Measurements from ENCODE around the gene RGMB. TPM values are rescaled to one million over a fixed set of nuclear protein-coding genes. Genes with fewer than 3 reads are reported as not detected.
A peak's percentile ranks its signal among the peaks of the same experiment; 100 is the strongest.

Gene RGMB
- total and polyA plus RNA-seq, 2 of the 13 experiments (the other 11 are each of a cell fraction or from before 2014, with no cell fraction given), result 3.0 to 3.8 TPM

DNA sequence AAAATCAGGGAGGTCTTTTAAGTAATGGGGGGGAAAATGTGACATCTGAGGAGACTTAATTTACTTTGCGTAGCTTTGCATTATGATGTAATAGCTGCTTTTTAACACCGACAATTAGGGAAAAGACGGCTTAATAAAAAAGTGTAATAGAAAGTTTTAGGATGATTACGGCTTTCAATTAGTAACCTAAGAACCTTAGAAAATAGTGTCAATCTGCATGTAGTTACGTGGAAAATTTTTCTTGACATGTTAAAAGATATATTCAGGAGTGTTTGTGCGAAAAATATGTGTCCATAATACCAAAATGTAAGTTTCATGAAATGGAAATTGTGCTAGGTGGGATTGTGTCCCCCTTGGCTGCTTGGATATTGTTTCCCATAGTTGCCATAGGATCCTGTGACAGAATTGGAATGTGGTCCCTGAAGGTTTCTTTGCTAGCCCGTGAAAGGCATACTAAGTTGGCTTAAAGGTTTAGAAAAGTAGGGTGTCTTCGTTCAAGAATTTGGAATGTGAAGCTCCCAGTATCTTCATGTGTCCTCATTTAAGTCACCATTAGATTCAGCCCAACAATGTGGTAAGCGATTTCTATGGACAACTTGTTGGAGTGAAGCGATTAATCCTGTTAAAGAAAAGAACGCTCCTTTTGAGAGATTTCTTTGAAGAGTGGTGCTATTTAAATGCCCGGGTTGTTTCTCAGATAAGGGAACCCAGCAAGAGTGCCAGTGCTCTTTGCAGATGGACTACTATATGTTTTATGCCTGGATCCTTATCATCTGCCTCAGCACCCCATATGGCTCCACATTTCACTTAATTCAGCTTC lies 2.0 kb downstream of the RGMB start:
- H3K27ac ChIP-seq (ENCODE audit: extremely low read length, insufficient read depth, low read length), result no peak overlapping the region
- H3K4me1 ChIP-seq (ENCODE audit: insufficient read depth, low read length), result peaks cover 69% of the 10 kb centered on the region
- ChIA-PET POLR2A (no interaction called here), CTCF (ENCODE audit: low intra/inter-chr PET ratio, low total read pairs) (no interaction called here)
- no peaks in the 10 kb centered on the region for H3K27me3 ChIP-seq (ENCODE audit: control insufficient read depth in 1 of 2, insufficient read depth in 2 of 2, low read length in 2 of 2)
- no peaks in the 10 kb centered on the region for H3K9me3 ChIP-seq (ENCODE audit: low read length)
- peaks cover 2 to 3% of the 10 kb centered on the region in 2 experiments; a peak in 2 of 5 replicates for H3K36me3 ChIP-seq (replicated peaks in 1 of 2; ENCODE audit: control insufficient read depth in 1 of 2, insufficient read depth in 2 of 2, low read length in 2 of 2)
- H3K4me3 ChIP-seq (replicated peaks in 1 of 3; ENCODE audit: insufficient read depth in 1 of 3, low read depth in 2 of 3, low read length in 3 of 3), result peak overlapping the region; percentile 78 to 91 (median 80); a peak in 5 of 6 replicates
- TF ChIP-seq, protein P1, sequence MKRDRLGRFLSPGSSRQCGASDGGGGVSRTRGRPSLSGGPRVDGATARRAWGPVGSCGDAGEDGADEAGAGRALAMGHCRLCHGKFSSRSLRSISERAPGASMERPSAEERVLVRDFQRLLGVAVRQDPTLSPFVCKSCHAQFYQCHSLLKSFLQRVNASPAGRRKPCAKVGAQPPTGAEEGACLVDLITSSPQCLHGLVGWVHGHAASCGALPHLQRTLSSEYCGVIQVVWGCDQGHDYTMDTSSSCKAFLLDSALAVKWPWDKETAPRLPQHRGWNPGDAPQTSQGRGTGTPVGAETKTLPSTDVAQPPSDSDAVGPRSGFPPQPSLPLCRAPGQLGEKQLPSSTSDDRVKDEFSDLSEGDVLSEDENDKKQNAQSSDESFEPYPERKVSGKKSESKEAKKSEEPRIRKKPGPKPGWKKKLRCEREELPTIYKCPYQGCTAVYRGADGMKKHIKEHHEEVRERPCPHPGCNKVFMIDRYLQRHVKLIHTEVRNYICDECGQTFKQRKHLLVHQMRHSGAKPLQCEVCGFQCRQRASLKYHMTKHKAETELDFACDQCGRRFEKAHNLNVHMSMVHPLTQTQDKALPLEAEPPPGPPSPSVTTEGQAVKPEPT (CRISPR knock-in tag; IDR thresholded peaks at IDR 0.05; ENCODE audit: low read depth), result no peak
- TF ChIP-seq GZF1 (CRISPR knock-in tag; IDR thresholded peaks at IDR 0.05) (peak; percentile 80; the same call in 1 of the 2 replicates), ZNF234 (CRISPR knock-in tag; conservative IDR thresholded peaks at IDR 0.05) (no peak)
- H3K4me2 ChIP-seq (ENCODE audit: low read depth, low read length), result peak overlapping the region; percentile 85
- ATAC-seq (no peak), DNase-seq (ENCODE audit: low spot score) (no peak), FAIRE-seq (no peak)
- peaks cover 8% of the 10 kb centered on the region; the same call in 1 of the 2 replicates for H4K20me1 ChIP-seq (ENCODE audit: insufficient read depth, low read length)
- intact Hi-C loops (cut with micrococcal nuclease; ENCODE audit: unreplicated experiment) (loop anchor here (10.0 kb wide), 1 partner anchor 1481 kb away; no protein-coding TSS in a partner anchor), in situ Hi-C loops (cut with HindIII; ENCODE audit: extremely low pct_ligation_motif_present, low pct_unique_long_range_greater_than_20kb) (loop anchor here (10.0 kb wide), 1 partner anchor 249 kb away; no protein-coding TSS in a partner anchor)
- no TSS peak for BruUV-seq (replicated peaks)
- H3K79me2 ChIP-seq (ENCODE audit: insufficient read depth, low read length), result peaks cover 42% of the 10 kb centered on the region
- 23% methylated on average over 12 of the region's 12 CpGs for WGBS (ENCODE audit: low lambda C conversion rate)
- H3K9ac ChIP-seq (ENCODE audit: insufficient read depth, low read depth, low read length), result peak overlapping the region; percentile 74
- H2AFZ ChIP-seq (ENCODE audit: low read length), result no peak overlapping the region

All from HepG2 (cell line).